HG02623 (cell line): ENCODE measurements around the gene TST.
"Not testable (repeated sequence)": the region's sequence is repeated elsewhere in the genome, so short reads cannot be mapped to it uniquely, and the experiment has no call there.

ENCODE experiments used
- ATAC-seq: cut with Tn5 transposase; IDR thresholded peaks from one replicate; pipeline ENCODE4 v1.9.1; 2021; ENCODE audit warnings: moderate library complexity; ENCODE audit not compliant: unreplicated experiment

The TST gene

DNA sequence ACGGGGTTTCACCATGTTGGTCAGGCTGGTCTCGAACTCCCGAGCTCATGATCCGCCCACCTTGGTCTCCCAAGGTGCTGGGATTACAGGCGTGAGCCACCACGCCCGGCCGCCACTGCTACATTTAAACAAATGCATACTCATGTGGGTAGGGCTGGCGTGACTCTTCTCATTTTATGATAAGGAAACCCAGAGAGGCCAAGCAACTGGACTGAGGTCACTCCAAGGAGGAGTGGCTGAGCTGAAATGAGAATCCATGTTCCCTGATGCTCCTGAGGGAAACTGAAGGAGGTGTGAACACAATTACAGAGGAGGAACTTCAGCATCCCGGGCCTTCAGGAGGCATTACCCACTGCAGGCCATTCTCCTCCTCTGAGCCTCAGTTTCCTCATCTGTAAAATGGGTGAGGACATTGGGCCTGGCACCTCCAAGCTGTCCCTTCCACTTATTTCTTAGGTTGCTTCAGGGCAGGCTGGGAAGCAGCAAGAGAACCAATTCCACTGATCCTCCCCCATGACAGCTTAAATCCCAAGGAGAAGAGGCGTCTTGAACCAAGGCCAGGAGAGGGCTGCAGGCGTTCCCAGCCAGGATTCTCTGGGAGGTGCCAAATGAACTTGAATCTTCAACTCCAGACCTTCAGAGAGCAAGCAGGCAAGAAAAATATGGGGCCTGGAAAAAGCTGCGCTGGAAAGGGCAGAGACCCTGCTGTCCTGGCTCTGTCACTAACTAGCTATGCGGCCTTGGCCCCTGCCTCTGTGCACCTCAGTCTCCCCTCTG, 2.9 kb downstream of the TST start:
- no peak for ATAC-seq

DNA sequence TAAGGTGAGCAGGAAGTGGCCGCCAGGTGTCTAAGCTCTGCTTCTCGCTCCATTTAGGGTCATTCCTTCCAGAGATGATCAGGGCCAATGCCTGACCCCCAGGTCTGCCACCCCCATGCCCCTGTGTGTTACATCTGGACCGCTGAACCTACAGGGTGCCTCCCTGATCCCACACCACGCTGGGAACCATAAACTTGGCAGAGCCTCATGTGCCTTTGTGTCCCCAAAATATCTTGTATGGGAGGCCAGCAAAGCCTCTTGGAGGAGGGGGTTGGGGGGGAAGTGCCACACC, 3.7 kb downstream of the TST start:
- no peak for ATAC-seq

- ATAC-seq, result no peak
Observed at GRCh38 chr22:37014835-37015586, 4.2 kb downstream of the TST start.

DNA sequence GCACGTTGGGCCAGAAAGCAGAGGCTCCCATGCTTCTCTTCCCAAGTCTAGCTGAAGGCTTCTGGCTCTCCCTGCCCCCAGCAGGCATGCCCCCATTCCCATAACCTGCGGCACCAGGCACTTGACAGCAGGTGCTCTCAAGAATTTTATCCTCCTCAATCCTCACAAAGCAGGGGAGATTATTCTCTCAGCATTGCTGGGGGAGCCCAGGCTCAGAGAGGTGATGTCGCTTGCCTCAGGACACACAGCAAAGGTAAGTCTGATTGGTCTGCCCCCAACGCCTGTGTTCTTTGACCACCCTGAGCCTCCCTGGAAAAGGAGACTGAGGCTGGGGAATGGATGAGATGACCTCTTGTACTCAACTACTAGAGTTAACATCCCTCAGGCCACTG, 4.8 kb downstream of the TST start:
- no peak for ATAC-seq

- no peak for ATAC-seq
Observed at GRCh38 chr22:37012956-37013355, 6.3 kb downstream of the TST start.

GRCh38 chr22:37012262-37012904, 6.9 kb downstream of the TST start:
- ATAC-seq, result no peak

GRCh38 chr22:37011472-37011871, 7.8 kb downstream of the TST start:
- no peak for ATAC-seq

DNA sequence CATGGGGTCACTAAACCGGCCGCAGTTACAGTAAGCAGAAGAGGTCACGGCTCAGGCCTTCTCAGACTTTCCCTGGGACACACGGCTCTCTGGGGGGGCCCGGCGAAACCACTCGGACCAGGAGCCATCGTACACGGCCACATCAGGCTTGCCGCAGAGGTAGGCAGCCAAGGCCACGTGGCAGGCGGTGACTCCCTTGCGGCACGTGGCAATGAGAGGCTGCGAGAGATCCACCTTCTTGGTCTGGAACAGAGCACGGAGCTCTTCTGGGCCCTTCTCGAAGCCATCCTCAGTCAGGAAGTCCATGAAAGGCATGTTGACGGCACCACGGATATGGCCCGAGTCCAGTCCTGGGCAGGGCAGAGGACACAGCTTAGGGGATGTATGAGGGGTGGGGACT, 8.3 kb downstream of the TST start:
- ATAC-seq, result no peak

GRCh38 chr22:37010174-37010573, 9.1 kb downstream of the TST start:
- no peak for ATAC-seq

GRCh38 chr22:37009490-37009889, 9.8 kb downstream of the TST start:
- no peak for ATAC-seq

DNA sequence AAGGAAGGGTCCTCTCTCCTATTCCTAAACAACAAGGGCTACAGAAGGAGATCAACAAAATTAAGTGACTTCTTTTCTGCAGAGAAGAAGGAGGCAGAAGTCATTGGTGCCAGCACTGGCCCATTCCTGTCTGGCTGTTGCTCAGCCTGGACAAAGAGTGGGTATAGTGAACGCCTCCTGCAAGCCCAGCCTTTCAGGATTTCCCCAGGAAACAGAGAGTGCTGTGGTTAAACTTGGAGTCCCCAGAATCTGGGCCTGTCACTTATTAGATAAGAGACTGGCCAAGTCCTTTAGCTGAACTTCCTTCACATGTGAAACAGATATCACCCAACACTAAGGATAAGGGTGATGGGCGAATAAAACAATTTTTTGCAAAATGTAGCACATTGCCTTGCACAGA, 10.9 kb downstream of the TST start:
- ATAC-seq, result no peak

DNA sequence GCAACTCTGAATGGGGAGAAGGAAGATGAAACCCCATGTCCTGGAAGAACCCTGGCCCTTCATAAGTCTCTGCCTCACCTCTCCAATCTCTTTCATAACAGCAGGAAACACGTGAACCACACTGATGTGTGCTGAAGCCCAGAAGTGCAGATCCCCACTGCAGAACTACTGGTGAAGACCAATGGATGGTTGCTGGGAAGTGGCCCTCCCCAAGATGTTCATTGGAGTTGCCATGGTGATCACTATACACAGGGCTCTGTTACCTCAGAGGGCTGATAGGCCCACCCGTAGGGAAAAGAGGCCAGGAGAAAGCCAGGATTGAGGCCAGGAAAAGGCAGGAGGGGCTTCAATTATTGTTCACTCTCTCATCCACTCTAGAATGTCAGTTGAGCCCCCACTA, 11.6 kb downstream of the TST start:
- no peak for ATAC-seq

- no peak for ATAC-seq
Observed at GRCh38 chr22:37002633-37003032, 16.6 kb downstream of the TST start.

DNA sequence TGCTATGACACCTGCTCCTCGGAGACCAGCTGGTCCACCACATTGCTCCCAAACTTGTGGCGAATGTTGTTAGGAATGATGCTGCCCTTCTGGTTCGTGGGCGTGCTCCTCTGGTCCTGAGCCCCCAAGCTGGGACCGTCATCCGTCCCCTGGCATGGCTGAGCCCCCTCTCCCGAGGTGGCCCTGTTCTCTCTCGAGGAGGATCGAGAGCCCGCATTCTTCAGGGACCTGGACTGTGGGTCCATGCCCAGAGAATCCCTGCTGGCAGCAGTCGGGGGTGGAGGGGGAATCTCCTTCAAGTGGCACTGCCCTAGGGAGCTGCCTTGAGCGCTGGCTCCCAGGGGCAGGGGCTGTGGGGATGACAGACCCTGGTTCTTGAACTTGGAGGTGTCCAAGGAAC, 17.4 kb downstream of the TST start:
- no peak for ATAC-seq

GRCh38 chr22:37000676-37001534, 18.3 kb downstream of the TST start:
- no peak for ATAC-seq

- no peak for ATAC-seq
Observed at GRCh38 chr22:36999463-36999862, 19.8 kb downstream of the TST start.

DNA sequence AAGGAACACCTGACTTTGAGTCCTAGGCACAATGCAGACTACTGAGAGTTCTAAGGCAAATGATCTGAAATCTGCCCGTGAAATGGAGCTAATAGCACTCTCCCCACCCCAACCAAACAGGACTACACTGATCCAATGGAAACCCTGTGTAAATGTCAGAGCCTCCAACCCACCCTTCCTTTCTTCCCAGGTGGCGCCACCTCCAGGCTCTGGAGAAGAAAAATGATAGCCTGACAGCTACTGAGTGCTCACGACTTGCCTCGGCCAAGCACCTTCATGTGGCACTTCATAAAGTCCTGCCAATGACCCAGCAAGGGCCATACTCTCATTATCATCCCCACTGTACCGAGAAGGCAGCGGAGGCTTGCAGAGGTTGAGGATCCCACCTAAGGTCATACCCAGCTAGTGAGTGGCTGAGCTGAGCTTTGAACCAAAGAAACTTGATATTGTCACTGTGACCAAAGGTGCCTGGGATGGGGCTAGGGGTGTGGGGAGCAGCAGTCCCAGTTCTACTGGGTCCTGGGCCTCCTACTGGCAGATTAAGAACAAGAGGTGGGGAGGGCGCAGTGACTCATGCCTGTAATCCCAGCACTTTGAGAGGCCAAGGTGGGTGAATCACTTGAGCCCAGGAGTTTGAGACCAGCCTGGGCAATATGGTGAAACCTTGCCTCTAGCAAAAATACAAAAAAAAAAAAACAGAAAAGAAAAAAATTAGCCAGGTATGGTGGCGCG, 20.5 kb downstream of the TST start:
- ATAC-seq, result no peak

DNA sequence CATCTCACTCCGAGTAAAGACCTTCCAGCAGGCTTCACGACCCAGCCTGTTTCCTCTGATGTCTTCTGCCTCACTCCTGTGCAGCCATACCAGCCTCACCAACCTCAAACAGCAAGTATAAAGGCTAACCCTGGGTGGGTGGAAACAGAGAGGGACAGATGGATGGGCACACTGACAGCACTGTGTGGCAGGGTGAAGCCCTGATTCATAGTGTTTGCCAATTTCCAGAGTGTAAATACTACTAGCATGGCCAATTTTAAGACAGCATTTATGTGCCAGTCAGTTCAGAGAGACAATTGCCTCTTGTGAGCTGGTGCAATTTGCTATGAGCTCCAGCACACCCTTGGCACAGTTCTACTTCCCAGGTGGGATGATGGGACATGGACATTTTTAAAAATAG, 21.5 kb downstream of the TST start:
- no peak for ATAC-seq

DNA sequence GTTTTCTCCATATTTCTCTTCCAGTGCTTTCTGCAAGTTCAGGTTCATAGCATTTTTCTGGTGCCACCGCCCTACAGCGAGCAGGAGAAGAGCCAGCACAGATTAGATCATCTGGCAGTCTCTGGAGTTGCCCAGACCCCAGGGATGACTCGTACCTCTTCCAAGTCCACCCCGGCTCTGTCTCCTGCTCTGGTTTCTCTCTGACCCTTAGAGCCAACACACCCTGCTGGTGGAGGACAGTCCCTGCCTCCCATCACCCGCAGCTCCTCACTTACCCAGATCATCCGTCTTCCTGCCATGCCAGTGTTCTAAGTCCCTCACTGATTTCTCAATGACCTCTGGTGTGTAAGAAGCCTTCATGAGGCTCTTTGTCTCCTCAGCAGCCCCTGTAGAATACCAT, 28.0 kb downstream of the TST start:
- ATAC-seq, result no peak

DNA sequence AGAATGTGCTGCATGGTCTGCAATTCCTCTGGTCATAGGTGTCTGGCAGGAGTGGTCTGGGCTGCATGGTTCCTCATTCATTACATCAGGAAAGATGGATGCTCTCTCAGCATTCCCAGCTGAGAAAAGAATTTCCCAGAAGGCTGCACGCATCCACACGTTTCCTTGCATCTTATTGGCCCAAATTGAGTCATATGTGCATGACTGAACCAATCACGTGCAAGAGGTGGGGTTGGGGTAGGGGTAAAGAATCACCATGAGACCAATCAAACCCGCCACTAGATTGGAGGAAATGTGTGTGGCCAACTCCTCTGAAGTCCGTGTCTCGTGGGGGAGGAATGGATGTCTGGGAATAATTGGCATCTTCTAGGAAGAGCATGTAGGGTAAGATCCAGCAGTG, 28.8 kb downstream of the TST start:
- no peak for ATAC-seq

DNA sequence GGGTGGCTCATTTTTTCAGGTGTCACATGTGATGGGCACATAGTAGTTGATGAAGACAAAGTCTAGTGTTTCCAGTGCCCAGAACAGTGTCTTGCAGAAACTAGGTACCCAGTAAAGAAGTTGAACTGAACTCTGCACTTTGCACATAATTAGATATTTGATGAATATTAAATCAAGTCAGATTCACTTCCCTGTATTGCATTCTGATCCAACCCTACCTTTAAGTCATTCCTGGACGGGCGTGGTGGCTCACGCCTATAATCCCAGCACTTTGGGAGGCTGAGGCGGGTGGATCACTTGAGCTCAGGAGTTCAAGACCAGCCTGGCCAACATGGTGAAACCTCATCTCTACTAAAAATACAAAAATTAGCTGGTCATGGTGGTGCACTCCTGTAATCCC, 30.2 kb downstream of the TST start:
- ATAC-seq, result not testable (repeated sequence)
